ENCODE measurements around the gene TTLL5.
"Not testable (repeated sequence)": the region's sequence is repeated elsewhere in the genome, so short reads cannot be mapped to it uniquely, and the experiment has no call there.

TTLL5 gene

GRCh38 chr14:75913183-75913582, 252.1 kb downstream of the TTLL5 start:
- intact Hi-C loops (cut with DNase I), result no loop called here
- no peak for DNase-seq

- DNase-seq, result no peak
- intact Hi-C loops (cut with DNase I), result no loop called here
Observed at GRCh38 chr14:75915045-75915444, 254.0 kb downstream of the TTLL5 start.

- no peak for DNase-seq
- intact Hi-C loops (cut with DNase I), result no loop called here
Observed at GRCh38 chr14:75917322-75917945, 256.4 kb downstream of the TTLL5 start.

- intact Hi-C loops (cut with DNase I), result no loop called here
- DNase-seq, result no peak
Observed at GRCh38 chr14:75917946-75918335, 256.9 kb downstream of the TTLL5 start.

- intact Hi-C loops (cut with DNase I); DNase-seq: not testable (repeated sequence)
Observed at GRCh38 chr14:75920421-75920820, 259.4 kb downstream of the TTLL5 start.

- DNase-seq; intact Hi-C loops (cut with DNase I): not testable (repeated sequence)
Observed at GRCh38 chr14:75925141-75925840, 264.2 kb downstream of the TTLL5 start.

GRCh38 chr14:75926431-75927115, 265.5 kb downstream of the TTLL5 start:
- intact Hi-C loops (cut with DNase I), result no loop called here
- DNase-seq, result no peak

GRCh38 chr14:75927564-75928087, 266.6 kb downstream of the TTLL5 start:
- intact Hi-C loops (cut with DNase I), result no loop called here
- no peak for DNase-seq

GRCh38 chr14:75928690-75929181, 267.7 kb downstream of the TTLL5 start:
- DNase-seq, result peak in 5 of 42 donors; percentile 21 to 36 (median 25)
- intact Hi-C loops (cut with DNase I), result no loop called here

- DNase-seq, result no peak
- intact Hi-C loops (cut with DNase I), result no loop called here
Observed at GRCh38 chr14:75933712-75934296, 272.8 kb downstream of the TTLL5 start.

GRCh38 chr14:75934998-75935628, 274.1 kb downstream of the TTLL5 start:
- DNase-seq, result peak in 3 of 42 donors; percentile 12 to 57 (median 23)

GRCh38 chr14:75939200-75939599, 278.2 kb downstream of the TTLL5 start:
- intact Hi-C loops (cut with DNase I), result no loop called here
- DNase-seq, result no peak

More at GRCh38 chr14:75934998-75935628, 274.1 kb downstream of the TTLL5 start:
- intact Hi-C loops (cut with DNase I), result no loop called here

GRCh38 chr14:75941030-75941429, 280.0 kb downstream of the TTLL5 start:
- no peak for DNase-seq
- intact Hi-C loops (cut with DNase I), result no loop called here

GRCh38 chr14:75944607-75945241, 283.7 kb downstream of the TTLL5 start:
- no peak for DNase-seq
- intact Hi-C loops (cut with DNase I), result no loop called here

- intact Hi-C loops (cut with DNase I), result no loop called here
- no peak for DNase-seq
Observed at GRCh38 chr14:75946785-75947184, 285.7 kb downstream of the TTLL5 start.

GRCh38 chr14:75952489-75952888, 291.4 kb downstream of the TTLL5 start:
- no peak for DNase-seq
- intact Hi-C loops (cut with DNase I), result no loop called here

GRCh38 chr14:75959031-75959430, 298.0 kb downstream of the TTLL5 start:
- peak in 1 of 42 donors; percentile 22 for DNase-seq
- intact Hi-C loops (cut with DNase I), result no loop called here

GRCh38 chr14:75960231-75960630, 299.2 kb downstream of the TTLL5 start:
- intact Hi-C loops (cut with DNase I), result no loop called here
- peak in 1 of 42 donors; percentile 7 for DNase-seq

- intact Hi-C loops (cut with DNase I), result no loop called here
- DNase-seq, result peak in 1 of 42 donors; percentile 9
Observed at GRCh38 chr14:75961662-75962061, 300.6 kb downstream of the TTLL5 start.

Measured in head of caudate nucleus (tissue), 42 donors.